ENCODE measurements around the gene PERM1.

- TF ChIP-seq CTCF (IDR thresholded peaks at IDR 0.05; ENCODE audit: low read depth, low read length, poor library complexity, severe bottlenecking) (no peak), EZH2phosphoT487 (IDR thresholded peaks at IDR 0.05; ENCODE audit: borderline replicate concordance, low read length) (no peak)
Measured at GRCh38 chr1:933603-933940, 48.3 kb downstream of the PERM1 start.

Measured in DOHH2 (cell line).